GM23338 (cell line): Measurements from ENCODE around the gene STAP2. TPM values are rescaled to one million over a fixed set of nuclear protein-coding genes. Genes with fewer than 3 reads are reported as not detected.

ENCODE experiments used
- ATAC-seq: fragments of 200-7000 bp; cut with Tn5 transposase; 3 replicates; pipeline ENCODE4 v1.9.1; 2020
- DNase-seq: peaks from one replicate; pipeline ENCODE4 v3.0.0-alpha.2; 2015; ENCODE audit warnings: low spot score
- H2AFZ ChIP-seq: fragments of 200-600 bp; sonication (generic); 2 replicates; pipeline ENCODE4 v1.8.0; 2016; ENCODE audit warnings: antibody characterized with exemption, mild to moderate bottlenecking, moderate library complexity
- H3F3A ChIP-seq: fragments of 200-600 bp; sonication (generic); replicated peaks from 2 replicates; pipeline ENCODE4 v1.8.0; 2017; ENCODE audit warnings: antibody characterized with exemption, mixed run types, low read depth
- H3K27ac ChIP-seq: fragments of 200-600 bp; sonication (generic); 2 replicates; pipeline ENCODE4 v1.6.1; 2016; ENCODE audit warnings: low read depth
- H3K27me3 ChIP-seq: fragments of 200-600 bp; sonication (generic); 2 replicates; pipeline ENCODE4 v1.8.0; 2016; ENCODE audit warnings: mild to moderate bottlenecking, mixed run types, moderate library complexity; ENCODE audit not compliant: insufficient read depth
- H3K36me3 ChIP-seq: fragments of 200-600 bp; sonication (generic); 2 replicates; pipeline ENCODE4 v1.8.0; 2016; ENCODE audit warnings: mild to moderate bottlenecking; ENCODE audit not compliant: insufficient read depth
- H3K4me1 ChIP-seq: fragments of 200-600 bp; sonication (generic); 2 replicates; pipeline ENCODE4 v1.8.0; 2016; ENCODE audit warnings: mild to moderate bottlenecking, moderate library complexity; ENCODE audit not compliant: insufficient read depth
- H3K4me2 ChIP-seq: fragments of 200-600 bp; sonication (generic); 2 replicates; pipeline ENCODE4 v1.7.1; 2017; ENCODE audit warnings: mixed run types
- H3K4me3 ChIP-seq: fragments of 200-600 bp; sonication (generic); 2 replicates; pipeline ENCODE4 v1.6.1; 2016; ENCODE audit warnings: mixed run types
- H3K79me2 ChIP-seq: fragments of 200-600 bp; sonication (generic); replicated peaks from 2 replicates; pipeline ENCODE4 v1.8.0; 2017; ENCODE audit warnings: mild to moderate bottlenecking; ENCODE audit not compliant: insufficient read depth
- H3K9me2 ChIP-seq: fragments of 200-600 bp; sonication (generic); 2 replicates; pipeline ENCODE4 v1.8.0; 2017; ENCODE audit not compliant: insufficient read depth
- H4K20me1 ChIP-seq: fragments of 200-600 bp; sonication (generic); replicated peaks from 2 replicates; pipeline ENCODE4 v1.8.0; 2017; ENCODE audit warnings: mild to moderate bottlenecking; ENCODE audit not compliant: insufficient read depth
- H3K27ac Mint-ChIP-seq: 2 replicates; pipeline ENCODE4 v1.8.0; 2020; ENCODE audit warnings: inconsistent platforms, mild to moderate bottlenecking, moderate library complexity, mixed read lengths
- H3K27me3 Mint-ChIP-seq: 3 replicates; pipeline ENCODE4 v1.8.0; 2022; ENCODE audit warnings: low read depth, mild to moderate bottlenecking, moderate library complexity, mixed read lengths, inconsistent platforms; ENCODE audit not compliant: insufficient read depth, poor library complexity
- H3K36me3 Mint-ChIP-seq: 3 replicates; pipeline ENCODE4 v1.8.0; 2021; ENCODE audit warnings: low read depth, mild to moderate bottlenecking, inconsistent platforms, moderate library complexity, mixed read lengths
- H3K4me1 Mint-ChIP-seq: 3 replicates; pipeline ENCODE4 v1.8.0; 2020; ENCODE audit warnings: mild to moderate bottlenecking, inconsistent platforms, mixed read lengths
- H3K4me3 Mint-ChIP-seq: 3 replicates; pipeline ENCODE4 v1.8.0; 2021; ENCODE audit warnings: moderate library complexity, mild to moderate bottlenecking, inconsistent platforms, mixed read lengths
- H3K9me3 Mint-ChIP-seq: 3 replicates; pipeline ENCODE4 v1.8.0; 2020; ENCODE audit warnings: moderate library complexity, mild to moderate bottlenecking, inconsistent platforms, mixed read lengths
- CREB1 ChIP-seq: fragments of 250-450 bp; sonication (Bioruptor Pico); IDR thresholded peaks from 2 replicates; pipeline ENCODE4 v1.5.0; 2020; ENCODE audit warnings: low read depth, mild to moderate bottlenecking, moderate library complexity
- CTCF ChIP-seq, 2 experiments: fragments of 200-600 bp in 1 of 2; sonication (generic) in 1 of 2; conservative IDR thresholded peaks; 2 replicates each; pipeline versions ENCODE4 v1.5.1 to v1.6.1; 2016 to 2017; ENCODE audit warnings: antibody characterized with exemption in 2 of 2, low read depth in 2 of 2, mild to moderate bottlenecking in 2 of 2, moderate library complexity in 1 of 2
- ETS1 ChIP-seq: IDR thresholded peaks from 2 replicates; pipeline ENCODE4 v1.6.1; 2016; ENCODE audit warnings: antibody characterized with exemption
- EZH2 ChIP-seq: fragments of 200-600 bp; sonication (generic); IDR thresholded peaks from one replicate; pipeline ENCODE4 v1.8.0; 2017; ENCODE audit warnings: antibody characterized with exemption, mild to moderate bottlenecking, low read depth; ENCODE audit not compliant: unreplicated experiment
- EZH2phosphoT487 ChIP-seq: fragments of 200-600 bp; sonication (generic); IDR thresholded peaks from one replicate; pipeline ENCODE4 v1.8.1; 2018; ENCODE audit warnings: antibody characterized with exemption; ENCODE audit not compliant: unreplicated experiment
- JUNB ChIP-seq: IDR thresholded peaks from one replicate; pipeline ENCODE4 v1.6.1; 2016; ENCODE audit warnings: antibody characterized with exemption; ENCODE audit not compliant: unreplicated experiment
- NANOG ChIP-seq: IDR thresholded peaks from 2 replicates; pipeline ENCODE4 v1.6.1; 2016; ENCODE audit warnings: antibody characterized with exemption, borderline replicate concordance
- POLR2AphosphoS5 ChIP-seq: IDR thresholded peaks from 2 replicates; pipeline ENCODE4 v1.6.1; 2016; ENCODE audit warnings: antibody characterized with exemption, low read depth
- REST ChIP-seq: IDR thresholded peaks from one replicate; pipeline ENCODE4 v1.6.1; 2018; ENCODE audit warnings: antibody characterized with exemption; ENCODE audit not compliant: unreplicated experiment
- STAT1 ChIP-seq: IDR thresholded peaks from one replicate; pipeline ENCODE4 v1.6.1; 2016; ENCODE audit warnings: antibody characterized with exemption; ENCODE audit not compliant: unreplicated experiment
- ZNF114 ChIP-seq: fragments of 250-450 bp; sonication (Bioruptor Pico); IDR thresholded peaks from 2 replicates; pipeline ENCODE4 v1.5.0; 2020; ENCODE audit warnings: mild to moderate bottlenecking, moderate library complexity
- ZNF331 ChIP-seq: fragments of 250-450 bp; sonication (Bioruptor Pico); IDR thresholded peaks from 2 replicates; pipeline ENCODE4 v1.5.0; 2020; ENCODE audit warnings: low read depth, mild to moderate bottlenecking, moderate library complexity
- ZNF462 ChIP-seq: fragments of 250-450 bp; sonication (Bioruptor Pico); IDR thresholded peaks from 2 replicates; pipeline ENCODE4 v1.5.0; 2020; ENCODE audit warnings: mild to moderate bottlenecking, moderate library complexity
- polyA plus RNA-seq: library from polyadenylated mRNA; unstranded; fragments of >200 nt; fragmentation: Nextera tagmentation; extraction: Ambion mirVana; gene quantifications from 2 replicates; pipeline ENCODE4 v1.2.1, GENCODE V29; 2016
- total RNA-seq: library from RNA; depleted of rRNA; stranded (reverse); fragments of >200 nt; shearing (Covaris generic); gene quantifications from 2 replicates; pipeline ENCODE4 v1.2.3, GENCODE V29; 2014

Gene STAP2
- total and polyA plus RNA-seq, 2 experiments from 2014 or later, result 15.1 to 20.7 TPM

- Mint-ChIP-seq H3K27me3 (peaks cover 11% of the 10 kb centered on the region), H3K4me3 (peak overlapping the region; percentile 67; the same call in 2 of the 3 replicates), H3K27ac (no peak overlapping the region), H3K4me1 (peaks cover 15% of the 10 kb centered on the region), H3K36me3 (peaks cover 47% of the 10 kb centered on the region), H3K9me3 (no peaks in the 10 kb centered on the region; the same call in 2 of the 3 replicates)
- ATAC-seq (no peak), DNase-seq (no peak)
- Histone ChIP-seq H3K9me2 (no peaks in the 10 kb centered on the region), H3K27me3 (no peaks in the 10 kb centered on the region), H3K4me2 (no peak overlapping the region), H3K4me1 (no peaks in the 10 kb centered on the region; the same call in 1 of the 2 replicates), H3K36me3 (peaks cover 11% of the 10 kb centered on the region; the same call in 1 of the 2 replicates), H2AFZ (no peak overlapping the region), H3K4me3 (no peak overlapping the region), H3K27ac (no peak overlapping the region), H3K79me2 (no peaks in the 10 kb centered on the region), H4K20me1 (no peaks in the 10 kb centered on the region), H3F3A (peaks cover 8% of the 10 kb centered on the region; the same call in 1 of the 2 replicates)
- TF ChIP-seq POLR2AphosphoS5, result no peak
- no peak for TF ChIP-seq JUNB
- TF ChIP-seq STAT1, result no peak
- TF ChIP-seq NANOG, result no peak
- TF ChIP-seq CREB1 (CRISPR knock-in tag), result no peak
- no peak for TF ChIP-seq ZNF331 (CRISPR knock-in tag)
- no peak for TF ChIP-seq ZNF114 (CRISPR knock-in tag)
- no peak for TF ChIP-seq ZNF462
- TF ChIP-seq CTCF (conservative IDR thresholded peaks at IDR 0.05; ENCODE audit: low read depth in 2 of 2), result no peak
- no peak for TF ChIP-seq REST
- no peak for TF ChIP-seq EZH2phosphoT487
- no peak for TF ChIP-seq ETS1
- TF ChIP-seq EZH2, result no peak
Observed at GRCh38 chr19:4305659-4306058, 33.0 kb downstream of the STAP2 start.
